Measurements from ENCODE around the gene KRT9. TPM values are rescaled to one million over a fixed set of nuclear protein-coding genes. Genes with fewer than 3 reads are reported as not detected.

The KRT9 gene
- total RNA-seq, 1 experiment from 2014 or later, result not detected

DNA sequence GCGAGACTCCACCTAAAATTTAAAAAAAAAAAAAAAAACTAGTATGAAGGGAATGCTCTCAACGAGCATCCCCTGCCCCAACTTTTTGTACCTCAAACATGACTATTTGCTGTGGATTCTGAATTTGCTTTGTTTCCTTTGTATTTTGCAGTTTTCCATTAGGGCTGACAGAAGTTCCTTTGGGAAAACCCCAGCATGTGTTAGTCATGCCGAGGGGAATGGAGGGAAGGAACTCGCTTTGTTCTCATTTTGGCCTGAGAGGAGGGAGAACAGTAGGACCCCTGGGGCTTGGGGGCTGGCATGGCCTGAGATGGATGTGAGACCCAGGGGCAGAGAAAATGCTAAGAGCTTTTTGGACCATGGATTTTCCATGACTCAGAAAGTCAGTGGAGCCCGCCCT, 20.5 kb downstream of the KRT9 start:
- intact Hi-C loops (cut with micrococcal nuclease), result no loop called here
- Histone ChIP-seq H3K79me2 (ENCODE audit: low read length) (no peaks in the 10 kb centered on the region), H3K9me3 (ENCODE audit: low read length) (no peaks in the 10 kb centered on the region), H3K9ac (ENCODE audit: low read length) (no peak overlapping the region), H3K36me3 (ENCODE audit: low read depth, low read length) (no peaks in the 10 kb centered on the region), H3K9me2 (replicated peaks; ENCODE audit: low read length) (no peaks in the 10 kb centered on the region), H3K4me1 (ENCODE audit: insufficient read depth, low read length) (peaks cover 42% of the 10 kb centered on the region), H2AFZ (ENCODE audit: low read length) (no peak overlapping the region), H3K27ac (ENCODE audit: low read length) (no peak overlapping the region), H3F3A (ENCODE audit: low read length, unreplicated experiment) (no peaks in the 10 kb centered on the region), H3K4me2 (ENCODE audit: low read length) (no peak overlapping the region), H4K20me1 (ENCODE audit: low read length) (no peaks in the 10 kb centered on the region), H3K4me3 (ENCODE audit: low read length) (no peak overlapping the region), H3K27me3 (ENCODE audit: low read length) (no peaks in the 10 kb centered on the region)
- no peak for ATAC-seq
- DNase-seq, result no peak
- TF ChIP-seq EZH2 (IDR thresholded peaks at IDR 0.05; ENCODE audit: low read length, unreplicated experiment), result no peak
- no peak for TF ChIP-seq EZH2phosphoT487 (IDR thresholded peaks at IDR 0.05; ENCODE audit: borderline replicate concordance, low read length)
- TF ChIP-seq, protein P1, sequence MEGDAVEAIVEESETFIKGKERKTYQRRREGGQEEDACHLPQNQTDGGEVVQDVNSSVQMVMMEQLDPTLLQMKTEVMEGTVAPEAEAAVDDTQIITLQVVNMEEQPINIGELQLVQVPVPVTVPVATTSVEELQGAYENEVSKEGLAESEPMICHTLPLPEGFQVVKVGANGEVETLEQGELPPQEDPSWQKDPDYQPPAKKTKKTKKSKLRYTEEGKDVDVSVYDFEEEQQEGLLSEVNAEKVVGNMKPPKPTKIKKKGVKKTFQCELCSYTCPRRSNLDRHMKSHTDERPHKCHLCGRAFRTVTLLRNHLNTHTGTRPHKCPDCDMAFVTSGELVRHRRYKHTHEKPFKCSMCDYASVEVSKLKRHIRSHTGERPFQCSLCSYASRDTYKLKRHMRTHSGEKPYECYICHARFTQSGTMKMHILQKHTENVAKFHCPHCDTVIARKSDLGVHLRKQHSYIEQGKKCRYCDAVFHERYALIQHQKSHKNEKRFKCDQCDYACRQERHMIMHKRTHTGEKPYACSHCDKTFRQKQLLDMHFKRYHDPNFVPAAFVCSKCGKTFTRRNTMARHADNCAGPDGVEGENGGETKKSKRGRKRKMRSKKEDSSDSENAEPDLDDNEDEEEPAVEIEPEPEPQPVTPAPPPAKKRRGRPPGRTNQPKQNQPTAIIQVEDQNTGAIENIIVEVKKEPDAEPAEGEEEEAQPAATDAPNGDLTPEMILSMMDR (conservative IDR thresholded peaks at IDR 0.05; ENCODE audit: low read depth, low read length), result no peak
- BruUV-seq (replicated peaks), result no TSS peak
- POLR2A ChIA-PET (ENCODE audit: unreplicated experiment), result no interaction called here
- CTCF ChIA-PET, result no interaction called here

DNA sequence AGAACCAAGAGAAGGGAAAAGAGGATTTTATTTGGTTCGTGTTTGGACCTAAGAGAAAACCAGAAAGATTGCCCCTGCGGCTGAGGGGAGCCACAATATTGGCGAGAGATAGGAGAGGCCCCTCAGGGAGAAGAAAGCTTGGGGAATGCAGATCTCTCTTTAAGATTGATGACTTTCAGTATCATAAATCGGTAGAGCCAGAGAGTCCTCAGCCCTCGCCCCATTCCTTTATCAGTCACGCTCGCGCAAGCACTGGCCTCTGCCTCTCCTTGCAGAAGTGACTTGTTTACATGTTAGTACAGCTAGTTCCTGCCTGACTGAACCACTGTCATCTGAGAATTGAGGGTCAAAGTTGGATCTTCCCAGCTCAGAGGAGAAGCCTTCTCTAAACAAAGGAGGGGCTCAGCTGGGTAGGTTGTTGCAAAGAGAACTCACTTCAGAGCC, 22.2 kb downstream of the KRT9 start:
- Histone ChIP-seq H3K27ac (ENCODE audit: low read length) (peak overlapping the region; percentile 98), H3F3A (ENCODE audit: low read length, unreplicated experiment) (no peaks in the 10 kb centered on the region), H3K9me2 (replicated peaks; ENCODE audit: low read length) (no peaks in the 10 kb centered on the region), H3K27me3 (ENCODE audit: low read length) (no peaks in the 10 kb centered on the region), H3K9ac (ENCODE audit: low read length) (peak overlapping the region; percentile 91), H3K4me1 (ENCODE audit: insufficient read depth, low read length) (peaks cover 45% of the 10 kb centered on the region), H2AFZ (ENCODE audit: low read length) (peak overlapping the region; percentile 35; the same call in 1 of the 2 replicates), H3K9me3 (ENCODE audit: low read length) (no peaks in the 10 kb centered on the region), H3K79me2 (ENCODE audit: low read length) (no peaks in the 10 kb centered on the region), H3K4me3 (ENCODE audit: low read length) (peak overlapping the region; percentile 47; the same call in 1 of the 2 replicates), H3K36me3 (ENCODE audit: low read depth, low read length) (no peaks in the 10 kb centered on the region), H3K4me2 (ENCODE audit: low read length) (peak overlapping the region; percentile 66), H4K20me1 (ENCODE audit: low read length) (no peaks in the 10 kb centered on the region)
- TF ChIP-seq EZH2phosphoT487 (IDR thresholded peaks at IDR 0.05; ENCODE audit: borderline replicate concordance, low read length) (no peak), EZH2 (IDR thresholded peaks at IDR 0.05; ENCODE audit: low read length, unreplicated experiment) (no peak)
- TF ChIP-seq, protein P1 (conservative IDR thresholded peaks at IDR 0.05; ENCODE audit: low read depth, low read length), result no peak
- 0 out of 2 replicates have a peak, but pooled peaks have one; percentile 1 for ATAC-seq
- intact Hi-C loops (cut with micrococcal nuclease), result loop anchor here (1.0 to 10.0 kb wide), 5 partner anchors 99 to 745 kb away; no protein-coding TSS in a partner anchor
- POLR2A ChIA-PET (ENCODE audit: unreplicated experiment), result interaction anchor here (0.5 to 2.1 kb wide), 4 partner anchors 21 to 143 kb away, joined by 3 to 30 read pairs (median 14); partner anchors contain the start of genes KRT15 and KRT19
- no TSS peak for BruUV-seq (replicated peaks)
- DNase-seq, result peak; percentile 61
- CTCF ChIA-PET, result interaction anchor here (0.6 to 2.7 kb wide), 16 partner anchors 14 to 746 kb away, joined by 3 to 38 read pairs (median 5); partner anchors contain the start of genes EIF1 and KRT19
